ENCODE data around the gene CACNA1C. TPM values are rescaled to one million over a fixed set of nuclear protein-coding genes. Genes with fewer than 3 reads are reported as not detected.

The CACNA1C gene
- total and polyA plus RNA-seq, 2 donors (not counting 1 experiment from before 2014, with no cell fraction given), result 7.6 to 11.4 TPM

- Histone ChIP-seq H2AFZ (ENCODE audit: low read length) (no peak overlapping the region), H3K4me3 (replicated peaks in 1 of 4; ENCODE audit: control extremely low read depth in 1 of 4, insufficient read depth in 1 of 4, low read depth in 3 of 4, low read length in 4 of 4) (no peak overlapping the region), H3K4me2 (ENCODE audit: extremely low read depth, insufficient read depth, low read length) (no peak overlapping the region), H4K20me1 (ENCODE audit: control insufficient read depth, extremely low read depth, insufficient read depth, low read length) (no peaks in the 10 kb centered on the region), H3K9me3 (ENCODE audit: control insufficient read depth, insufficient read depth, low read depth, low read length) (no peaks in the 10 kb centered on the region), H3K27ac (ENCODE audit: insufficient read depth, low read length) (no peak overlapping the region), H3K27me3 (ENCODE audit: control insufficient read depth, insufficient read depth, low read length) (no peaks in the 10 kb centered on the region), H3K79me2 (ENCODE audit: control insufficient read depth, insufficient read depth, low read length) (no peaks in the 10 kb centered on the region), H3K36me3 (ENCODE audit: control insufficient read depth, insufficient read depth, low read length) (peaks cover 2% of the 10 kb centered on the region), H3K9ac (ENCODE audit: insufficient read depth, low read length) (no peak overlapping the region), H3K4me1 (ENCODE audit: control insufficient read depth, extremely low read depth, insufficient read depth, low read length) (peaks cover 2% of the 10 kb centered on the region)
- DNase-seq (ENCODE audit: low read depth in 2 of 2), result no peak
- TF ChIP-seq EZH2 (IDR thresholded peaks at IDR 0.05; ENCODE audit: low read length, missing control alignments) (no peak), CTCF (conservative IDR thresholded peaks at IDR 0.05 in 1 of 2, IDR thresholded peaks at IDR 0.05 in 1 of 2; ENCODE audit: low read depth in 1 of 2, low read length in 2 of 2) (no peak)
These were observed 531.0 kb downstream of the CACNA1C start for GRCh38 chr12:2583642-2584401.

GRCh38 chr12:2586156-2587038, 533.6 kb downstream of the CACNA1C start:
- H3K4me1 ChIP-seq (ENCODE audit: control insufficient read depth, extremely low read depth, insufficient read depth, low read length), result peaks cover 2% of the 10 kb centered on the region
- H2AFZ ChIP-seq (ENCODE audit: low read length), result no peak overlapping the region
- no peak overlapping the region for H3K9ac ChIP-seq (ENCODE audit: insufficient read depth, low read length)
- H3K4me3 ChIP-seq (replicated peaks in 1 of 4; ENCODE audit: control extremely low read depth in 1 of 4, insufficient read depth in 1 of 4, low read depth in 3 of 4, low read length in 4 of 4), result no peak overlapping the region
- TF ChIP-seq EZH2 (IDR thresholded peaks at IDR 0.05; ENCODE audit: low read length, missing control alignments), result no peak
- TF ChIP-seq CTCF (conservative IDR thresholded peaks at IDR 0.05 in 1 of 2, IDR thresholded peaks at IDR 0.05 in 1 of 2; ENCODE audit: low read depth in 1 of 2, low read length in 2 of 2), result no peak
- no peaks in the 10 kb centered on the region for H3K79me2 ChIP-seq (ENCODE audit: control insufficient read depth, insufficient read depth, low read length)
- H3K27me3 ChIP-seq (ENCODE audit: control insufficient read depth, insufficient read depth, low read length), result no peaks in the 10 kb centered on the region
- peaks cover 2% of the 10 kb centered on the region for H3K36me3 ChIP-seq (ENCODE audit: control insufficient read depth, insufficient read depth, low read length)
- no peaks in the 10 kb centered on the region for H3K9me3 ChIP-seq (ENCODE audit: control insufficient read depth, insufficient read depth, low read depth, low read length)
- DNase-seq (ENCODE audit: low read depth in 2 of 2), result peak in 1 of 2 donors; percentile 6
- no peak overlapping the region for H3K27ac ChIP-seq (ENCODE audit: insufficient read depth, low read length)
- H3K4me2 ChIP-seq (ENCODE audit: extremely low read depth, insufficient read depth, low read length), result no peak overlapping the region
- no peaks in the 10 kb centered on the region for H4K20me1 ChIP-seq (ENCODE audit: control insufficient read depth, extremely low read depth, insufficient read depth, low read length)

GRCh38 chr12:2588345-2588744, 535.6 kb downstream of the CACNA1C start:
- H3K9ac ChIP-seq (ENCODE audit: insufficient read depth, low read length), result no peak overlapping the region
- no peak overlapping the region for H3K27ac ChIP-seq (ENCODE audit: insufficient read depth, low read length)
- H3K79me2 ChIP-seq (ENCODE audit: control insufficient read depth, insufficient read depth, low read length), result no peaks in the 10 kb centered on the region
- DNase-seq (ENCODE audit: low read depth in 2 of 2), result no peak
- no peaks in the 10 kb centered on the region for H3K27me3 ChIP-seq (ENCODE audit: control insufficient read depth, insufficient read depth, low read length)
- no peak overlapping the region for H3K4me2 ChIP-seq (ENCODE audit: extremely low read depth, insufficient read depth, low read length)
- no peak overlapping the region for H2AFZ ChIP-seq (ENCODE audit: low read length)
- H3K4me1 ChIP-seq (ENCODE audit: control insufficient read depth, extremely low read depth, insufficient read depth, low read length), result no peaks in the 10 kb centered on the region
- peaks cover 2% of the 10 kb centered on the region for H3K36me3 ChIP-seq (ENCODE audit: control insufficient read depth, insufficient read depth, low read length)
- H3K9me3 ChIP-seq (ENCODE audit: control insufficient read depth, insufficient read depth, low read depth, low read length), result no peaks in the 10 kb centered on the region
- H3K4me3 ChIP-seq (replicated peaks in 1 of 4; ENCODE audit: control extremely low read depth in 1 of 4, insufficient read depth in 1 of 4, low read depth in 3 of 4, low read length in 4 of 4), result no peak overlapping the region
- no peaks in the 10 kb centered on the region for H4K20me1 ChIP-seq (ENCODE audit: control insufficient read depth, extremely low read depth, insufficient read depth, low read length)
- no peak for TF ChIP-seq EZH2 (IDR thresholded peaks at IDR 0.05; ENCODE audit: low read length, missing control alignments)
- TF ChIP-seq CTCF (conservative IDR thresholded peaks at IDR 0.05 in 1 of 2, IDR thresholded peaks at IDR 0.05 in 1 of 2; ENCODE audit: low read depth in 1 of 2, low read length in 2 of 2), result no peak
